SK-N-SH (cell line): ENCODE measurements around the gene USP31. TPM values are rescaled to one million over a fixed set of nuclear protein-coding genes. Genes with fewer than 3 reads are reported as not detected.

Experiments used
- CTCF ChIA-PET: fragments of 300-600, 350-600 bp; formaldehyde crosslinking; extraction: SDS; loops from one replicate; lab custom pipeline; 2021; lab: Yijun Ruan, JAX
- POLR2A ChIA-PET: fragments of 350-600 bp; sonication (Branson Sonifier 250); formaldehyde crosslinking; extraction: SDS; loops from one replicate; lab custom pipeline; 2020; ENCODE audit warnings: antibody characterized with exemption, inconsistent platforms; lab: Yijun Ruan, JAX
- DNase-seq: peaks from one replicate; pipeline ENCODE4 v3.0.0; 2012
- H2AFZ ChIP-seq: fragments of 200-600 bp; sonication (generic); 2 replicates; pipeline ENCODE4 v1.8.1; 2016; ENCODE audit warnings: antibody characterized with exemption, mild to moderate bottlenecking, low read depth
- H3F3A ChIP-seq: fragments of 200-600 bp; sonication (generic); replicated peaks from 2 replicates; pipeline ENCODE3; 2016; ENCODE audit warnings: antibody characterized with exemption, mild to moderate bottlenecking; ENCODE audit not compliant: insufficient read depth
- H3K27ac ChIP-seq, 2 experiments: fragments of 200-500 bp in 1 of 2; fragments of 200-600 bp in 1 of 2; sonication (Bioruptor generic) in 1 of 2; sonication (generic), shearing (Covaris generic) in 1 of 2; 2 replicates each; pipeline versions ENCODE4 v1.5.1 to v1.6.1; 2014 to 2016; ENCODE audit warnings: low read depth in 2 of 2, inconsistent platforms in 1 of 2, low read length in 1 of 2, mild to moderate bottlenecking in 1 of 2, mixed read lengths in 1 of 2
- H3K27me3 ChIP-seq: fragments of 200-600 bp; sonication (generic), shearing (Covaris generic); 2 replicates; pipeline ENCODE4 v1.6.1; 2016; ENCODE audit warnings: mixed run types; ENCODE audit not compliant: insufficient read depth
- H3K36me3 ChIP-seq, 2 experiments: fragments of 200-500 bp in 1 of 2; fragments of 200-600 bp in 1 of 2; sonication (Bioruptor generic) in 1 of 2; sonication (generic) in 1 of 2; replicated peaks in 1 of 2; 2 replicates each; pipeline versions ENCODE3 to v1.5.1; 2014 to 2016; ENCODE audit warnings: low read length in 1 of 2, mild to moderate bottlenecking in 1 of 2; ENCODE audit not compliant: insufficient read depth in 2 of 2, control insufficient read depth in 1 of 2
- H3K4me1 ChIP-seq, 2 experiments: fragments of 200-500 bp in 1 of 2; fragments of 200-600 bp in 1 of 2; sonication (Bioruptor generic) in 1 of 2; sonication (generic), shearing (Covaris generic) in 1 of 2; 2 replicates each; pipeline versions ENCODE4 v1.5.1 to v1.6.1; 2014 to 2016; ENCODE audit warnings: low read depth in 1 of 2, low read length in 1 of 2, mixed run types in 1 of 2; ENCODE audit not compliant: insufficient read depth in 2 of 2, control insufficient read depth in 1 of 2
- H3K4me2 ChIP-seq: fragments of 200-600 bp; sonication (generic), shearing (Covaris generic); 2 replicates; pipeline ENCODE4 v1.6.1; 2017; ENCODE audit warnings: mixed run types
- H3K4me3 ChIP-seq, 2 experiments: fragments of 200-500 bp in 1 of 2; fragments of 200-600 bp in 1 of 2; sonication (Bioruptor generic) in 1 of 2; sonication (generic), shearing (Covaris generic) in 1 of 2; 2 replicates each; pipeline versions ENCODE4 v1.5.1 to v1.8.1; 2014 to 2016; ENCODE audit warnings: low read depth in 2 of 2, inconsistent platforms in 1 of 2, low read length in 1 of 2, mild to moderate bottlenecking in 1 of 2, mixed read lengths in 1 of 2, moderate library complexity in 1 of 2
- H3K79me2 ChIP-seq: fragments of 200-600 bp; sonication (generic); 2 replicates; pipeline ENCODE4 v1.8.1; 2017; ENCODE audit warnings: mild to moderate bottlenecking; ENCODE audit not compliant: insufficient read depth
- H3K9ac ChIP-seq: fragments of 200-600 bp; sonication (generic); 2 replicates; pipeline ENCODE4 v1.6.1; 2017; ENCODE audit warnings: mixed run types
- H3K9me2 ChIP-seq: fragments of 200-600 bp; sonication (generic); 2 replicates; pipeline ENCODE4 v1.6.1; 2017; ENCODE audit warnings: mixed run types
- H3K9me3 ChIP-seq: fragments of 200-600 bp; sonication (generic); 2 replicates; pipeline ENCODE4 v1.6.1; 2017; ENCODE audit warnings: mixed run types, mild to moderate bottlenecking, moderate library complexity
- H4K20me1 ChIP-seq: fragments of 200-600 bp; sonication (generic); 2 replicates; pipeline ENCODE4 v1.6.1; 2017; ENCODE audit warnings: mild to moderate bottlenecking, mixed run types; ENCODE audit not compliant: insufficient read depth
- CHD2 ChIP-seq: fragments of 150-350 bp; IDR thresholded peaks from 2 replicates; pipeline ENCODE4 v1.6.1; 2018; ENCODE audit warnings: low read length; ENCODE audit not compliant: partially characterized antibody
- ELF1 ChIP-seq: IDR thresholded peaks from 2 replicates; pipeline ENCODE4 v1.4.0; 2012
- EP300 ChIP-seq, 2 experiments: IDR thresholded peaks; 2 replicates each; pipeline versions ENCODE4 v1.4.0 to v1.6.1; 2012; ENCODE audit warnings: borderline replicate concordance in 1 of 2, low read depth in 1 of 2, low read length in 1 of 2
- EZH2phosphoT487 ChIP-seq: fragments of 200-600 bp; sonication (generic); IDR thresholded peaks from 2 replicates; pipeline ENCODE4 v1.6.1; 2017; ENCODE audit warnings: low read depth, mixed run types, mild to moderate bottlenecking, antibody characterized with exemption, moderate library complexity, borderline replicate concordance
- FOSL2 ChIP-seq: IDR thresholded peaks from 2 replicates; pipeline ENCODE4 v1.4.0; 2012; ENCODE audit warnings: low read depth, mild to moderate bottlenecking, moderate library complexity, borderline replicate concordance
- FOXM1 ChIP-seq: IDR thresholded peaks from 2 replicates; pipeline ENCODE4 v1.4.0; 2012; ENCODE audit warnings: low read depth, mild to moderate bottlenecking
- GABPA ChIP-seq: IDR thresholded peaks from 2 replicates; pipeline ENCODE4 v1.4.0; 2012; ENCODE audit warnings: low read depth, mild to moderate bottlenecking
- GATA2 ChIP-seq: sonication (generic); formaldehyde crosslinking; IDR thresholded peaks from 2 replicates; pipeline ENCODE4 v1.5.0; 2020; ENCODE audit warnings: mild to moderate bottlenecking, missing genetic modification reagents
- MEF2A ChIP-seq: IDR thresholded peaks from 2 replicates; pipeline ENCODE4 v1.4.0; 2012; ENCODE audit warnings: low read depth, borderline replicate concordance
- MXI1 ChIP-seq: IDR thresholded peaks from 2 replicates; pipeline ENCODE4 v1.6.1; 2012; ENCODE audit warnings: mild to moderate bottlenecking, low read depth, low read length, improper control_type of control experiment
- NFIC ChIP-seq: IDR thresholded peaks from 2 replicates; pipeline ENCODE4 v1.4.0; 2012; ENCODE audit warnings: borderline replicate concordance
- POLR2AphosphoS5 ChIP-seq: IDR thresholded peaks from 2 replicates; pipeline ENCODE4 v1.6.1; 2012; ENCODE audit warnings: low read depth, low read length
- RAD21 ChIP-seq: IDR thresholded peaks from 2 replicates; pipeline ENCODE4 v1.6.1; 2012; ENCODE audit warnings: mild to moderate bottlenecking, low read length
- RCOR1 ChIP-seq: fragments of 150-350 bp; IDR thresholded peaks from 2 replicates; pipeline ENCODE4 v1.6.1; 2017; ENCODE audit warnings: antibody characterized with exemption, low read length
- SMC3 ChIP-seq: IDR thresholded peaks from 2 replicates; pipeline ENCODE4 v1.6.1; 2012; ENCODE audit warnings: low read depth, low read length, improper control_type of control experiment
- TAF1 ChIP-seq: IDR thresholded peaks from 2 replicates; pipeline ENCODE4 v1.6.1; 2012; ENCODE audit warnings: low read depth, mild to moderate bottlenecking, low read length, moderate library complexity, borderline replicate concordance
- TCF12 ChIP-seq: IDR thresholded peaks from 2 replicates; pipeline ENCODE4 v1.4.0; 2012
- TEAD4 ChIP-seq: IDR thresholded peaks from 2 replicates; pipeline ENCODE4 v1.4.0; 2012; ENCODE audit warnings: mild to moderate bottlenecking, borderline replicate concordance; ENCODE audit not compliant: insufficient read depth
- YY1 ChIP-seq: IDR thresholded peaks from 2 replicates; pipeline ENCODE4 v1.4.0; 2012; ENCODE audit warnings: low read depth, mild to moderate bottlenecking
- WGBS: methylation state at CpG from one replicate; pipeline ENCODE4 v1.1.6; 2017; ENCODE audit warnings: low lambda C conversion rate; 5-methylcytosine and 5-hydroxymethylcytosine counted together
- polyA plus RNA-seq, 3 experiments: library from polyadenylated mRNA; depleted of rRNA; stranded (reverse); fragments of >200 nt; gene quantifications; 2 replicates each; pipeline ENCODE4 v1.2.3, GENCODE V29; 2012
- TF ChIP-seq, protein P1 (sequence below): fragments of 150-350 bp; IDR thresholded peaks from 2 replicates; pipeline ENCODE4 v1.6.1; 2016; ENCODE audit warnings: mild to moderate bottlenecking, low read depth, low read length
- TF ChIP-seq, protein P2 (sequence below): IDR thresholded peaks from 2 replicates; pipeline ENCODE4 v1.4.0; 2012; ENCODE audit warnings: low read depth, borderline replicate concordance
- TF ChIP-seq, protein P3 (sequence below): IDR thresholded peaks from 2 replicates; pipeline ENCODE4; 2012
- TF ChIP-seq, protein P4 (sequence below): fragments of 150-350 bp; IDR thresholded peaks from 2 replicates; pipeline ENCODE4 v1.6.1; 2017; ENCODE audit warnings: antibody characterized with exemption, low read length, low read depth, borderline replicate concordance

USP31 gene
- polyA plus RNA-seq, 1 of the 3 experiments (the other 2 are of a cell fraction): 3.2 TPM

DNA sequence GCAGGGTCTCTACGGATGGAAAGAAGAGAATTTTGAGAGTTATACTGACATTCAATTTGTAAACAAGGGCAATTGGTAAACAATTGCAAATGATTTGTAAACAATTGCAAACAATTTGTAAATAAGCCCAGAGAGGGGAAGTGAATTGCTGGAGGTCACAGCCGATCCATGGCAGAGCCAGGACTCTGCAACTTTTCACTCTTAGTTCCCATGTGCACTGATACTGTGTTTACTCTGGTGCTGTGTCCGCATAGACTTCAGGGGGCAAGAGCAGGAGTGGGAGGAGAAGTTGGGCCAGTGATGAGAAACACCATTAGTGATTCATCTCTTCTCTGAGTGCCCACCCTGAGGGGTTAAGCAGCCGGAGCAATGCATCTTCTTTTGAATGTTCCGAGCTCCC is 47.3 kb upstream of the USP31 start:
- WGBS: 36% methylated on average over 4 of the region's 5 CpGs
- no peaks in the 10 kb centered on the region for H3K79me2 ChIP-seq
- H3K9me3 ChIP-seq: no peaks in the 10 kb centered on the region
- no peaks in the 10 kb centered on the region for H4K20me1 ChIP-seq
- H3K4me2 ChIP-seq: no peak overlapping the region
- no peak overlapping the region for H3K4me3 ChIP-seq
- no peaks in the 10 kb centered on the region; the same call in 1 of the 2 replicates for H3K27me3 ChIP-seq
- H3K9me2 ChIP-seq: no peaks in the 10 kb centered on the region
- no peak overlapping the region for H3K9ac ChIP-seq
- no peaks in the 10 kb centered on the region for H3K4me1 ChIP-seq
- no peak overlapping the region for H3K27ac ChIP-seq
- H2AFZ ChIP-seq: no peak overlapping the region
- no peaks in the 10 kb centered on the region for H3K36me3 ChIP-seq
- ChIA-PET POLR2A (no interaction called here), CTCF (interaction anchor here (1.1 to 2.0 kb wide), 3 partner anchors 14 to 238 kb away, joined by 3 to 7 read pairs (median 4); partner anchors contain the start of gene SCNN1G)
- no peak for DNase-seq
- no peak for TF ChIP-seq RCOR1
- TF ChIP-seq EP300 (IDR thresholded peaks at IDR 0.05; ENCODE audit: borderline replicate concordance in 1 of 2, low read depth in 1 of 2, low read length in 1 of 2): no peak
- TF ChIP-seq GATA2 (CRISPR knock-in tag): no peak
- TF ChIP-seq, protein P1, sequence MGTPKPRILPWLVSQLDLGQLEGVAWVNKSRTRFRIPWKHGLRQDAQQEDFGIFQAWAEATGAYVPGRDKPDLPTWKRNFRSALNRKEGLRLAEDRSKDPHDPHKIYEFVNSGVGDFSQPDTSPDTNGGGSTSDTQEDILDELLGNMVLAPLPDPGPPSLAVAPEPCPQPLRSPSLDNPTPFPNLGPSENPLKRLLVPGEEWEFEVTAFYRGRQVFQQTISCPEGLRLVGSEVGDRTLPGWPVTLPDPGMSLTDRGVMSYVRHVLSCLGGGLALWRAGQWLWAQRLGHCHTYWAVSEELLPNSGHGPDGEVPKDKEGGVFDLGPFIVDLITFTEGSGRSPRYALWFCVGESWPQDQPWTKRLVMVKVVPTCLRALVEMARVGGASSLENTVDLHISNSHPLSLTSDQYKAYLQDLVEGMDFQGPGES: no peak
- no peak for TF ChIP-seq EZH2phosphoT487
- TF ChIP-seq MEF2A: no peak
- TF ChIP-seq, all 33 proteins: peak for 0
- H3F3A ChIP-seq: no peaks in the 10 kb centered on the region

DNA sequence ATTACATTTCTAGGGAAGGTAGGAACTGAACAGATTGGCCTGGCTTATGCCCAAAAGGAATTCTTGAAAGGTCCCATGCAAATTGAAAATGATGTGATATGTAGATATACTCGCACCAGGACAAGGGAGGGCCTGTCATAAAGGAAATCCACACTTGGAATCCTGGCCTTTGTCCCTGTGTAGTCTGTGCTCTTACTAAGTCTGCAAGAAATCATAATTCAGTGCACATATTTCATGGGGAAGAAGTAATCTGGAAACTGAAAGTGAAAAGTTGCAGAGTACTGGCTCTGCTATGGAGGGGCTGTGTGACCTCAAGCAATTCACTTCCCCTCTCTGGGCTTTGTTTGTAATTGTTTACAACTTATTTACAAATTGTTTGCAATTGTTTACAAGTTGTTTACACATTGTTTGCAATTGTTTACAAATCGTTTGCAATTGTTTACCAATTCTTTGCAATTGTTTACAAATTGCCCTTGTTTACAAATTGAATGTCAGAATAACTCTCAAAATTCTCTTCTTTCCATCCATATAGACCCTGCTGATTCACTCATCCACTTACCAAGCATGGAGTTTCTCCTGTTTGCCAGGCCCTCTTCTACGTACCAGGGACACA is 46.2 kb upstream of the USP31 start:
- H3K9me2 ChIP-seq: no peaks in the 10 kb centered on the region
- POLR2A ChIA-PET: no interaction called here
- 25% methylated on average over 3 of the region's 3 CpGs for WGBS
- TF ChIP-seq SMC3 (no peak), RAD21 (no peak), YY1 (no peak), FOSL2 (no peak), TCF12 (no peak), TEAD4 (no peak), CHD2 (no peak), NFIC (no peak), ELF1 (no peak), FOXM1 (no peak), EZH2phosphoT487 (no peak), GABPA (no peak), MXI1 (no peak), POLR2AphosphoS5 (no peak), TAF1 (no peak)
- TF ChIP-seq, protein P2, sequence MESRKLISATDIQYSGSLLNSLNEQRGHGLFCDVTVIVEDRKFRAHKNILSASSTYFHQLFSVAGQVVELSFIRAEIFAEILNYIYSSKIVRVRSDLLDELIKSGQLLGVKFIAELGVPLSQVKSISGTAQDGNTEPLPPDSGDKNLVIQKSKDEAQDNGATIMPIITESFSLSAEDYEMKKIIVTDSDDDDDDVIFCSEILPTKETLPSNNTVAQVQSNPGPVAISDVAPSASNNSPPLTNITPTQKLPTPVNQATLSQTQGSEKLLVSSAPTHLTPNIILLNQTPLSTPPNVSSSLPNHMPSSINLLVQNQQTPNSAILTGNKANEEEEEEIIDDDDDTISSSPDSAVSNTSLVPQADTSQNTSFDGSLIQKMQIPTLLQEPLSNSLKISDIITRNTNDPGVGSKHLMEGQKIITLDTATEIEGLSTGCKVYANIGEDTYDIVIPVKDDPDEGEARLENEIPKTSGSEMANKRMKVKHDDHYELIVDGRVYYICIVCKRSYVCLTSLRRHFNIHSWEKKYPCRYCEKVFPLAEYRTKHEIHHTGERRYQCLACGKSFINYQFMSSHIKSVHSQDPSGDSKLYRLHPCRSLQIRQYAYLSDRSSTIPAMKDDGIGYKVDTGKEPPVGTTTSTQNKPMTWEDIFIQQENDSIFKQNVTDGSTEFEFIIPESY: no peak
- TF ChIP-seq, protein P3, sequence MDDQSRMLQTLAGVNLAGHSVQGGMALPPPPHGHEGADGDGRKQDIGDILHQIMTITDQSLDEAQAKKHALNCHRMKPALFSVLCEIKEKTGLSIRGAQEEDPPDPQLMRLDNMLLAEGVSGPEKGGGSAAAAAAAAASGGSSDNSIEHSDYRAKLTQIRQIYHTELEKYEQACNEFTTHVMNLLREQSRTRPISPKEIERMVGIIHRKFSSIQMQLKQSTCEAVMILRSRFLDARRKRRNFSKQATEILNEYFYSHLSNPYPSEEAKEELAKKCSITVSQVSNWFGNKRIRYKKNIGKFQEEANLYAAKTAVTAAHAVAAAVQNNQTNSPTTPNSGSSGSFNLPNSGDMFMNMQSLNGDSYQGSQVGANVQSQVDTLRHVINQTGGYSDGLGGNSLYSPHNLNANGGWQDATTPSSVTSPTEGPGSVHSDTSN: no peak
- TF ChIP-seq, protein P4, sequence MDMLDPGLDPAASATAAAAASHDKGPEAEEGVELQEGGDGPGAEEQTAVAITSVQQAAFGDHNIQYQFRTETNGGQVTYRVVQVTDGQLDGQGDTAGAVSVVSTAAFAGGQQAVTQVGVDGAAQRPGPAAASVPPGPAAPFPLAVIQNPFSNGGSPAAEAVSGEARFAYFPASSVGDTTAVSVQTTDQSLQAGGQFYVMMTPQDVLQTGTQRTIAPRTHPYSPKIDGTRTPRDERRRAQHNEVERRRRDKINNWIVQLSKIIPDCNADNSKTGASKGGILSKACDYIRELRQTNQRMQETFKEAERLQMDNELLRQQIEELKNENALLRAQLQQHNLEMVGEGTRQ: no peak
- TF ChIP-seq, all 33 proteins: peak for 0
- H2AFZ ChIP-seq: no peak overlapping the region
- CTCF ChIA-PET: interaction anchor here (1.2 kb wide), 1 partner anchor 239 kb away, joined by 4 read pairs; no protein-coding TSS in a partner anchor
- no peak overlapping the region for H3K4me3 ChIP-seq
- H4K20me1 ChIP-seq: no peaks in the 10 kb centered on the region
- H3K79me2 ChIP-seq: no peaks in the 10 kb centered on the region
- no peak overlapping the region for H3K4me2 ChIP-seq
- DNase-seq: no peak
- H3K27ac ChIP-seq: no peak overlapping the region
- H3K9ac ChIP-seq: no peak overlapping the region
- no peaks in the 10 kb centered on the region; the same call in 1 of the 2 replicates for H3K27me3 ChIP-seq
- no peaks in the 10 kb centered on the region for H3K4me1 ChIP-seq
- no peaks in the 10 kb centered on the region for H3F3A ChIP-seq
- no peaks in the 10 kb centered on the region for H3K36me3 ChIP-seq
- H3K9me3 ChIP-seq: no peaks in the 10 kb centered on the region
